ENCODE data around the gene LRRC73.
"Not testable (repeated sequence)": the region's sequence is repeated elsewhere in the genome, so short reads cannot be mapped to it uniquely, and the experiment has no call there.

Gene LRRC73

GRCh38 chr6:43469947-43470346, 40.2 kb downstream of the LRRC73 start:
- TF ChIP-seq POLR2A (IDR thresholded peaks at IDR 0.05; ENCODE audit: low read depth, low read length): no peak
- no peak for FAIRE-seq
- no peak for DNase-seq (ENCODE audit: insufficient read length, low spot score)

- DNase-seq (ENCODE audit: insufficient read length, low spot score) (no peak), FAIRE-seq (no peak)
- no peak for TF ChIP-seq POLR2A (IDR thresholded peaks at IDR 0.05; ENCODE audit: low read depth, low read length)
These were observed 41.1 kb downstream of the LRRC73 start for GRCh38 chr6:43468748-43469681.

GRCh38 chr6:43468240-43468639, 41.9 kb downstream of the LRRC73 start:
- no peak for TF ChIP-seq POLR2A (IDR thresholded peaks at IDR 0.05; ENCODE audit: low read depth, low read length)
- DNase-seq (ENCODE audit: insufficient read length, low spot score) (no peak), FAIRE-seq (no peak)

- no peak for TF ChIP-seq POLR2A (IDR thresholded peaks at IDR 0.05; ENCODE audit: low read depth, low read length)
- FAIRE-seq: no peak
These were observed 42.4 kb downstream of the LRRC73 start for GRCh38 chr6:43467752-43468151.

GRCh38 chr6:43467265-43467664, 42.9 kb downstream of the LRRC73 start:
- DNase-seq (ENCODE audit: insufficient read length, low spot score); FAIRE-seq: not testable (repeated sequence)

More at GRCh38 chr6:43467752-43468151, 42.4 kb downstream of the LRRC73 start:
- no peak for DNase-seq (ENCODE audit: insufficient read length, low spot score)

GRCh38 chr6:43465948-43466347, 44.2 kb downstream of the LRRC73 start:
- FAIRE-seq: no peak
- no peak for TF ChIP-seq POLR2A (IDR thresholded peaks at IDR 0.05; ENCODE audit: low read depth, low read length)
- no peak for DNase-seq (ENCODE audit: insufficient read length, low spot score)

GRCh38 chr6:43464337-43464736, 45.8 kb downstream of the LRRC73 start:
- no peak for TF ChIP-seq POLR2A (IDR thresholded peaks at IDR 0.05; ENCODE audit: low read depth, low read length)
- no peak for FAIRE-seq
- DNase-seq (ENCODE audit: insufficient read length, low spot score): no peak

GRCh38 chr6:43461936-43462335, 48.2 kb downstream of the LRRC73 start:
- no peak for TF ChIP-seq POLR2A (IDR thresholded peaks at IDR 0.05; ENCODE audit: low read depth, low read length)
- no peak for FAIRE-seq

GRCh38 chr6:43460032-43460431, 50.1 kb downstream of the LRRC73 start:
- no peak for DNase-seq (ENCODE audit: insufficient read length, low spot score)
- no peak for FAIRE-seq
- no peak for TF ChIP-seq POLR2A (IDR thresholded peaks at IDR 0.05; ENCODE audit: low read depth, low read length)

More at GRCh38 chr6:43461936-43462335, 48.2 kb downstream of the LRRC73 start:
- DNase-seq (ENCODE audit: insufficient read length, low spot score): no peak

GRCh38 chr6:43459535-43459934, 50.6 kb downstream of the LRRC73 start:
- FAIRE-seq (no peak), DNase-seq (ENCODE audit: insufficient read length, low spot score) (no peak)

GRCh38 chr6:43458154-43458553, 52.0 kb downstream of the LRRC73 start:
- DNase-seq (ENCODE audit: insufficient read length, low spot score); FAIRE-seq: not testable (repeated sequence)

More at GRCh38 chr6:43459535-43459934, 50.6 kb downstream of the LRRC73 start:
- no peak for TF ChIP-seq POLR2A (IDR thresholded peaks at IDR 0.05; ENCODE audit: low read depth, low read length)

GRCh38 chr6:43457643-43458042, 52.5 kb downstream of the LRRC73 start:
- FAIRE-seq (no peak), DNase-seq (ENCODE audit: insufficient read length, low spot score) (no peak)
- TF ChIP-seq POLR2A (IDR thresholded peaks at IDR 0.05; ENCODE audit: low read depth, low read length): no peak
